ENCODE results near the gene PLB1.

DNA sequence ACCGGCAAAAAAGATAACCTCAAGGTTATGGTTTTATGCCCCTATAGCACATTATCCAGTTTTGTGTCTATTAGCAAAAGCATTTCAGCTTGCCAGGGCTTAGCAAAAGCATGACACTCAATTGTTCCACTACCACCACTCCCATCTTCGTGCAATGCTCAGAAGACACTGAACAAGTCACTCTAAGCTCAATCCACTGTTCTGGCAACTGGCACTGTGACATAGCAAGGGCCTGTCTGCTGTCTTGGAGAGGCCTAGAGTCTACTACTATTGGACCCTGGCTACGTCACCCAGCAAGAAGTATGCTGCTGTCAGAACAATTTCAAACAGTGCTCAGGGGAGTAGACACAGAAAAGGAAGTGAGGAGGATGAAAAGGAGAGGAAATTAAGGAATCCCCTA, 152.3 kb downstream of the PLB1 start:
- TF ChIP-seq EP300 (conservative IDR thresholded peaks at IDR 0.05; ENCODE audit: poor library complexity, severe bottlenecking) = no peak
- TF ChIP-seq EZH2 (IDR thresholded peaks at IDR 0.05; ENCODE audit: borderline replicate concordance, insufficient read depth, low read length, poor library complexity, severe bottlenecking) = no peak
- TF ChIP-seq, protein P1, sequence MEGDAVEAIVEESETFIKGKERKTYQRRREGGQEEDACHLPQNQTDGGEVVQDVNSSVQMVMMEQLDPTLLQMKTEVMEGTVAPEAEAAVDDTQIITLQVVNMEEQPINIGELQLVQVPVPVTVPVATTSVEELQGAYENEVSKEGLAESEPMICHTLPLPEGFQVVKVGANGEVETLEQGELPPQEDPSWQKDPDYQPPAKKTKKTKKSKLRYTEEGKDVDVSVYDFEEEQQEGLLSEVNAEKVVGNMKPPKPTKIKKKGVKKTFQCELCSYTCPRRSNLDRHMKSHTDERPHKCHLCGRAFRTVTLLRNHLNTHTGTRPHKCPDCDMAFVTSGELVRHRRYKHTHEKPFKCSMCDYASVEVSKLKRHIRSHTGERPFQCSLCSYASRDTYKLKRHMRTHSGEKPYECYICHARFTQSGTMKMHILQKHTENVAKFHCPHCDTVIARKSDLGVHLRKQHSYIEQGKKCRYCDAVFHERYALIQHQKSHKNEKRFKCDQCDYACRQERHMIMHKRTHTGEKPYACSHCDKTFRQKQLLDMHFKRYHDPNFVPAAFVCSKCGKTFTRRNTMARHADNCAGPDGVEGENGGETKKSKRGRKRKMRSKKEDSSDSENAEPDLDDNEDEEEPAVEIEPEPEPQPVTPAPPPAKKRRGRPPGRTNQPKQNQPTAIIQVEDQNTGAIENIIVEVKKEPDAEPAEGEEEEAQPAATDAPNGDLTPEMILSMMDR (IDR thresholded peaks at IDR 0.05; ENCODE audit: poor library complexity, severe bottlenecking) = no peak
- no peak for TF ChIP-seq RAD21 (conservative IDR thresholded peaks at IDR 0.05)
- TF ChIP-seq TAF1 (IDR thresholded peaks at IDR 0.05; ENCODE audit: low read depth) = no peak
- TF ChIP-seq, protein P2, sequence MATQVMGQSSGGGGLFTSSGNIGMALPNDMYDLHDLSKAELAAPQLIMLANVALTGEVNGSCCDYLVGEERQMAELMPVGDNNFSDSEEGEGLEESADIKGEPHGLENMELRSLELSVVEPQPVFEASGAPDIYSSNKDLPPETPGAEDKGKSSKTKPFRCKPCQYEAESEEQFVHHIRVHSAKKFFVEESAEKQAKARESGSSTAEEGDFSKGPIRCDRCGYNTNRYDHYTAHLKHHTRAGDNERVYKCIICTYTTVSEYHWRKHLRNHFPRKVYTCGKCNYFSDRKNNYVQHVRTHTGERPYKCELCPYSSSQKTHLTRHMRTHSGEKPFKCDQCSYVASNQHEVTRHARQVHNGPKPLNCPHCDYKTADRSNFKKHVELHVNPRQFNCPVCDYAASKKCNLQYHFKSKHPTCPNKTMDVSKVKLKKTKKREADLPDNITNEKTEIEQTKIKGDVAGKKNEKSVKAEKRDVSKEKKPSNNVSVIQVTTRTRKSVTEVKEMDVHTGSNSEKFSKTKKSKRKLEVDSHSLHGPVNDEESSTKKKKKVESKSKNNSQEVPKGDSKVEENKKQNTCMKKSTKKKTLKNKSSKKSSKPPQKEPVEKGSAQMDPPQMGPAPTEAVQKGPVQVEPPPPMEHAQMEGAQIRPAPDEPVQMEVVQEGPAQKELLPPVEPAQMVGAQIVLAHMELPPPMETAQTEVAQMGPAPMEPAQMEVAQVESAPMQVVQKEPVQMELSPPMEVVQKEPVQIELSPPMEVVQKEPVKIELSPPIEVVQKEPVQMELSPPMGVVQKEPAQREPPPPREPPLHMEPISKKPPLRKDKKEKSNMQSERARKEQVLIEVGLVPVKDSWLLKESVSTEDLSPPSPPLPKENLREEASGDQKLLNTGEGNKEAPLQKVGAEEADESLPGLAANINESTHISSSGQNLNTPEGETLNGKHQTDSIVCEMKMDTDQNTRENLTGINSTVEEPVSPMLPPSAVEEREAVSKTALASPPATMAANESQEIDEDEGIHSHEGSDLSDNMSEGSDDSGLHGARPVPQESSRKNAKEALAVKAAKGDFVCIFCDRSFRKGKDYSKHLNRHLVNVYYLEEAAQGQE (IDR thresholded peaks at IDR 0.05; ENCODE audit: borderline replicate concordance) = no peak
- no peak for TF ChIP-seq POLR2AphosphoS5 (IDR thresholded peaks at IDR 0.05)
- no peak for TF ChIP-seq SMC3 (conservative IDR thresholded peaks at IDR 0.05; ENCODE audit: poor library complexity)

Measured in neural cell (in vitro differentiated cells).